Fibroblast of the aortic adventitia (primary cell): ENCODE measurements around the gene GPC5. TPM values are rescaled to one million over a fixed set of nuclear protein-coding genes. Genes with fewer than 3 reads are reported as not detected.

ENCODE experiments used
- DNase-seq: peaks from one replicate; pipeline ENCODE4 v3.0.0-alpha.2; 2010; ENCODE audit warnings: low read depth
- H3K4me3 ChIP-seq: 2 replicates; pipeline ENCODE4 v1.5.1; 2011; ENCODE audit warnings: low read depth, mild to moderate bottlenecking, control low read depth, low read length, moderate library complexity
- CTCF ChIP-seq: IDR thresholded peaks from 2 replicates; pipeline ENCODE4 v1.5.1; 2011; ENCODE audit warnings: mild to moderate bottlenecking, low read length, control low read depth, inconsistent platforms; ENCODE audit not compliant: insufficient read depth
- total RNA-seq: library from RNA; depleted of rRNA; stranded (reverse); fragments of >200 nt; gene quantifications from 2 replicates; pipeline ENCODE4 v1.2.3, GENCODE V29; 2012; ENCODE audit warnings: low replicate concordance

GPC5 gene
- total RNA-seq, 1 donor: 0.18 TPM

- no peak for TF ChIP-seq CTCF
- no peak overlapping the region for H3K4me3 ChIP-seq
- DNase-seq: no peak
Observed at GRCh38 chr13:92761710-92762109, 1363.3 kb downstream of the GPC5 start.

- H3K4me3 ChIP-seq: no peak overlapping the region
- no peak for TF ChIP-seq CTCF
- no peak for DNase-seq
Observed at GRCh38 chr13:92767468-92767867, 1369.0 kb downstream of the GPC5 start.

DNA sequence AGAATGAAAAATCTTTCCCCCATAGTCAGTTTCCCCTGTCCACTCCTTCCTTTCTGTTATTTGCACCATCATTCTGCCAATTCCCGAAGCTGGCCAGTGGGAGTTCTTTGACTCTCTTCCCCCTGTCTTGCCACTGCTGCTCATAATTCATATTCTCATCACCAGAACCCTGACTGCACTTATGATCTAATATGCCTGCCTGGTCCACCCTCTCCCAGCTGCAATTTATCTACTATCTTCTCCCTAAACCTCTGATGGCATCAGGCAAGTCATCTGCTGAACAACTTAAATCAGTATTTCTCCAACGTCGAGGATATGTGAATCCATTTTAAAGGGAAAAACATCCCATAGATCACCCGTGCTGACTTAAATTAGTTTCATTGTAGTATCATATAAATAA is 1370.2 kb downstream of the GPC5 start:
- TF ChIP-seq CTCF: no peak
- no peak overlapping the region for H3K4me3 ChIP-seq
- DNase-seq: no peak

DNA sequence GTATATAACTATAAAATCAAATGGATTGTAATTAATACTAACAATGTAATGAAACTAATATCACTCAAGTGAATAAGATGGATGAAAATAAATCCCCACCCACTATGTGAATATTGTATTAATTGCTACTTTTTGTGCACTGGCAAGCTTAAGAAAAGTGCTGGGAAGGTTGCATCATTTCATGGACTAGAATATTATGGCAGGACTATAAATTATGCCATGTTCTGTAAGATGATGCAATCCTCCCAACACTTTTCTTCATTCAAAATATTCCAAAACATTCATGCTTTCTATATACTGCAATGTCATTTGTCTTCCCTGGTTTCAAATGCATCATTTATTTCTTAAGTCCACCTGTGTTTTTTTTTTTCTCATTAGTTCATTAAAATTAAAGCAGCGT is 1370.6 kb downstream of the GPC5 start:
- DNase-seq: peak; percentile 79
- TF ChIP-seq CTCF: no peak

DNA sequence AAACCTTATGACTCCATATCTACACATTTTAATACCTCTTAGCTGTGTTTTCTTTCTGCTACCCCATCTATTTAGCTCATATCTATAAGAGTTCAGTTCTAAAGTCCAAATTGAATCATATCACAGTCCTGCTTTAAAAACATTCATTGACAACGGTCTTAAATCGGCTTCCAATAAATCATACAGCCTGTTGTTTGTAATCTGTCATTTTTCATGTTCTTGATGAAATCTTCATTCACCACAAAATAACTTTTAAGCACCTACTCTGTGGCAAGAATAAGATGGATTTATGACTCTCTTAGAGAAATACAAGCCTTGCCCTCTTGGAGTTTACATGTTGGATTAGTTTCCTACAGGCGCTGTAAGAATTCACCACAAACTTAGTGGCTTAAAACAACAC is 1377.2 kb downstream of the GPC5 start:
- no peak for TF ChIP-seq CTCF
- H3K4me3 ChIP-seq: no peak overlapping the region
- DNase-seq: no peak

More for the DNA sequence above, 1370.6 kb downstream of the GPC5 start:
- no peak overlapping the region for H3K4me3 ChIP-seq

DNA sequence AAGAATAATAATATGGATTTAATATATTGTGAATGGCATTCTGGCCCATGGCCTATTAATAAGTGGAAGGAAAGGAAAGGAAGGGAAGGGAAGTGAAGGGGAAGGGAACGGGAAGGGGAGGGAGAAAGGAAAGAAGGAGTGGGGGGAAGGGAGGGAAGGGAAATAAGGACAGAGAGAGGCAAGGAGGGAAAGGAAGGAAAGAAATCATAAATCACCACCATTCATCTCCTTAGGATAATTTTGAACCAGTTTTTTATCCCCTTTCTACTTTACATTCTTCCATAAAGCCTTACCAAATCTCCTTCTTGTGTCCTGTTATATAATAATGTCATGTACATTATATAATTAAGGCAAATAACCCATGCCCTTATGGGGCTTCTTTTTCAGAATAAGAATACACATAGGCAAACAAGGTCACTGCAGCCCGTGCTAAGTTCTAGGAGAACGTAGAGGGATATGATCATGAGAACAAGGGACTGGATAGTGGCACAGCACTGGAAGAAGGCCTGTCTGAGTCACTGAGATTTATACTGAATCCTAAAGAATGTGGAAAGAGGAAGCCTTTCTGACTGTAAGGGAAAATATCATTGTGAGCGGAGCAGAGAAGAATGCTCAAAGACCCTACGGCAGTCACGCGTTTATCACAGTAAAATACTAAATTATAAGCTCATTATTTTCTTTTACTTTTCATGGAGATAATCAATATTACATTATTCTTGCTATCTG is 1383.7 kb downstream of the GPC5 start:
- TF ChIP-seq CTCF: no peak
- H3K4me3 ChIP-seq: no peak overlapping the region
- no peak for DNase-seq

DNA sequence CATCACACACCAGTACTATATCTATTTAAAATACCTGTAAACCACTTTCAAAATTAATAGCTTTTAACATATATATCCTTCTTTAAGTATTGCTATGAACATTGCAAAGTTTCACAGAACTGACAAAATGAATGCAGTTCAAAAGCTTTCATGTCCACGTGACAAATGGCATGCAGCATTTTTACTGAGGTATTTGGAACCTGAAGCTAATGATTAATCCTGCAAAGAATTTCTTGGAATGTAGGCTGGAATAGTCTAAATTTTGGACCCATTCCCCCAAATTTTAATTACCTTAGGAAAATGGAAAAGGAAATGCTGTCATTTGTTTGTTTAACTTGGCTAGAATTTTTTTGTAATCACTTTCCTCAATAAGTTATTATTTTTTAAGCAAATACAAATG is 1404.4 kb downstream of the GPC5 start:
- no peak overlapping the region for H3K4me3 ChIP-seq
- TF ChIP-seq CTCF: no peak
- DNase-seq: peak; percentile 75
